Omental fat pad (tissue), 4 donors: Measurements from ENCODE around the gene CMTR1. TPM values are rescaled to one million over a fixed set of nuclear protein-coding genes. Genes with fewer than 3 reads are reported as not detected.

Source experiments
- ATAC-seq: fragments of 150-250 bp; one replicate; pipeline ENCODE4 v1.9.1; 2016; ENCODE audit warnings: mild to moderate bottlenecking, moderate library complexity; ENCODE audit not compliant: low FRiP score
- DNase-seq: peaks from one replicate; pipeline ENCODE4 v3.0.0-alpha.2; 2019; ENCODE audit warnings: low spot score
- CTCF ChIP-seq, 3 donors: fragments of 450-650 bp; IDR thresholded peaks; one replicate each; pipeline ENCODE4 v1.5.1; 2016 to 2017; ENCODE audit warnings: antibody characterized with exemption in 3 of 3, mild to moderate bottlenecking in 3 of 3, moderate library complexity in 2 of 3
- total RNA-seq, 4 donors: library from RNA; depleted of rRNA; stranded (reverse); fragments of >200 nt; gene quantifications; one replicate each; pipeline ENCODE4 v1.1.0, GENCODE V29; 2016

CMTR1 gene
- total RNA-seq, 4 donors from 2014 or later, result 22.5 to 34.5 (median 28.5) TPM

- DNase-seq, result no peak
- no peak for TF ChIP-seq CTCF (IDR thresholded peaks at IDR 0.05)
Measured at GRCh38 chr6:37417393-37417792, 15.6 kb upstream of the CMTR1 start.

GRCh38 chr6:37418722-37419121 lies 14.3 kb upstream of the CMTR1 start:
- TF ChIP-seq CTCF (IDR thresholded peaks at IDR 0.05), result no peak
- no peak for ATAC-seq
- DNase-seq, result no peak

More at GRCh38 chr6:37417393-37417792, 15.6 kb upstream of the CMTR1 start:
- ATAC-seq, result no peak

- no peak for TF ChIP-seq CTCF (IDR thresholded peaks at IDR 0.05)
- ATAC-seq (no peak), DNase-seq (no peak)
Measured at GRCh38 chr6:37426058-37426944, 6.7 kb upstream of the CMTR1 start.

DNA sequence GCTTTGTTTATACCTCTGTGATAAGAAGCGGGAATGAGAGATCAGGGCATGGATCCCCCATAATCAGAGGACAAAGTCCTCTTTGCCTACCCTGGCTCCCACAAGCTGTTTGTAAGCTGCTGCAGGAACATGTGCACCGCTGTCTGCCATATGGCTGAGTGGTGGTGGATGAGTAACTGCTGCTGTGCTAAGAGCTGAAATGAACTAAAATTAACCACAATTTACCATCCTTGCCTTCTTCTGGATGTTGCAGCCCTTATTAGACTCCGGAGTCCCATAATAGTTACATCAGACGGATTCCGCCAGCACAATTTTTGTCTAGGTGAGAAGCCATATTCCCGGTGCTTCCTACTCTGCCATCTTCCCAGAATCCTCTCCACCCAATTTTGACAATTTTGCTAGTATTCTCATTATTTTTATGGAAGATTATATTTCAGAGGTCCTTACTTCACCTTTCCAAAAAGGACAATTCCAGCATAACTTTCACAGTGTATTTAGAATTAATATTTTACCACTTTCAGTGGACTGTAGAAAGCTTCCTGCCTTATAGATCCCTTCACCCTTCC lies 6.0 kb upstream of the CMTR1 start:
- ATAC-seq, result no peak
- DNase-seq, result no peak
- TF ChIP-seq CTCF (IDR thresholded peaks at IDR 0.05), result no peak

DNA sequence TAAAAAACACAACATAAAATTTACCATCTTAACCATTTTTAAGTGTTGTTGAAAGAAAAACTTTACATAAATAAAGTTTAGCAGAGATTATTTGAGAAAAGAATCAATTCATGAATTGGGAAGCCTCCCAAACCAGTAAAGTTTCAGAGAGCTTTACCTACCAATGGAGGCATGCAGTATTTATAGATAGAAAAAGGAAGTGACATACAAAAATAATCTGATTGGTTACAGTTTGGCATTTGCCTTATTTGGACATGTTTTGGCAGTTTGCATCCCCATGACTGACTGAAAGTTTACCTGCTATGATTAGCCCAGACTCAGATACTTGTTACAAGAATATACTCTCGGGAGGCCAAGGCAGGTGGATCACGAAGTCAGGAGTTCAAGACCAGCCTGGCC lies 3.7 kb upstream of the CMTR1 start:
- TF ChIP-seq CTCF (IDR thresholded peaks at IDR 0.05), result no peak
- no peak for DNase-seq
- no peak for ATAC-seq

DNA sequence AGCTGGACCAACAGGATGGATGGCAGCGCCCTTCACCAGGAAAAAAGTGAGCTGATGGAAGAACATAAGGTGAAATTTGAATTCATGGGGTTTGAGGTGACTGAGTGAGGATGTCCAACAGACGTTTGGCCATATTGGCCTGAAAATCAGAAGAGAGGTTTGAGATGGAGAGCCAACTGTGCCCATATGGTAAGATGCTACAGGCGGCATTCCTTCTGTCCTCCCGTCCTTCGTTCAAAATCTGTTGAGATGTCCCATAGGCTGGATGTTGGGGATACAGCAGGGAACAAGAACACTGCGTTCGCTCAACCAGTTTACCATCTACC lies 468 bp upstream of the CMTR1 start:
- TF ChIP-seq CTCF (IDR thresholded peaks at IDR 0.05), result no peak

More for the DNA sequence above, 468 bp upstream of the CMTR1 start:
- DNase-seq (no peak), ATAC-seq (peak; percentile 13)
